HG03457 (cell line): ENCODE data around the gene COL19A1.
"Not testable (repeated sequence)": the region's sequence is repeated elsewhere in the genome, so short reads cannot be mapped to it uniquely, and the experiment has no call there.

ENCODE experiments used
- ATAC-seq: cut with Tn5 transposase; IDR thresholded peaks from one replicate; pipeline ENCODE4 v1.9.1; 2021; ENCODE audit warnings: moderate number of reproducible peaks; ENCODE audit not compliant: unreplicated experiment

The COL19A1 gene

GRCh38 chr6:69894578-69895347 lies 28.4 kb downstream of the COL19A1 start:
- ATAC-seq: peak; percentile 64

GRCh38 chr6:69895396-69895795 lies 29.0 kb downstream of the COL19A1 start:
- ATAC-seq: no peak

- no peak for ATAC-seq
Observed at GRCh38 chr6:69900869-69901268, 34.5 kb downstream of the COL19A1 start.

GRCh38 chr6:69901361-69901760 lies 35.0 kb downstream of the COL19A1 start:
- no peak for ATAC-seq

- no peak for ATAC-seq
Observed at GRCh38 chr6:69907981-69908498, 41.7 kb downstream of the COL19A1 start.

GRCh38 chr6:69913361-69913760 lies 47.0 kb downstream of the COL19A1 start:
- no peak for ATAC-seq

- ATAC-seq: no peak
Observed at GRCh38 chr6:69914015-69914485, 47.7 kb downstream of the COL19A1 start.

GRCh38 chr6:69915346-69915745 lies 49.0 kb downstream of the COL19A1 start:
- no peak for ATAC-seq

- peak; percentile 70 for ATAC-seq
Observed at GRCh38 chr6:69917834-69918233, 51.5 kb downstream of the COL19A1 start.

GRCh38 chr6:69918813-69919475 lies 52.6 kb downstream of the COL19A1 start:
- ATAC-seq: no peak

GRCh38 chr6:69921066-69921465 lies 54.7 kb downstream of the COL19A1 start:
- not testable (repeated sequence) for ATAC-seq

GRCh38 chr6:69921611-69922010 lies 55.3 kb downstream of the COL19A1 start:
- not testable (repeated sequence) for ATAC-seq

GRCh38 chr6:69926745-69927144 lies 60.4 kb downstream of the COL19A1 start:
- no peak for ATAC-seq

GRCh38 chr6:69933239-69933638 lies 66.9 kb downstream of the COL19A1 start:
- ATAC-seq: no peak

GRCh38 chr6:69935079-69935478 lies 68.7 kb downstream of the COL19A1 start:
- ATAC-seq: no peak

- ATAC-seq: no peak
Observed at GRCh38 chr6:69936674-69937363, 70.5 kb downstream of the COL19A1 start.

- ATAC-seq: no peak
Observed at GRCh38 chr6:69937402-69938136, 71.2 kb downstream of the COL19A1 start.

- no peak for ATAC-seq
Observed at GRCh38 chr6:69942485-69942884, 76.1 kb downstream of the COL19A1 start.

- ATAC-seq: no peak
Observed at GRCh38 chr6:69945192-69945591, 78.8 kb downstream of the COL19A1 start.

GRCh38 chr6:69948479-69949114 lies 82.2 kb downstream of the COL19A1 start:
- ATAC-seq: no peak
